Activated CD8-positive, alpha-beta memory T cell treated with anti-CD3 and anti-CD28 coated beads, Interleukin-2, amount 10 ng/mL, durations not matched to agents 7 days and 5 days (primary cell): ENCODE data around the gene SCT. TPM values are rescaled to one million over a fixed set of nuclear protein-coding genes. Genes with fewer than 3 reads are reported as not detected.

Experiments
- ATAC-seq: fragments of 150-1000 bp; cut with Tn5 transposase; one replicate; pipeline ENCODE4 v1.10.0; 2021; ENCODE audit warnings: moderate library complexity
- CTCF ChIA-PET: fragments of 350-600 bp; sonication (Branson Sonifier 250); formaldehyde crosslinking; loops from one replicate; lab custom pipeline; 2021; ENCODE audit warnings: antibody characterized with exemption; lab: Charles Lee
- DNase-seq: peaks from one replicate; pipeline ENCODE4 v3.0.0-alpha.2; 2020
- H3K27ac Mint-ChIP-seq: one replicate; pipeline ENCODE4 v1.8.0; 2021; ENCODE audit warnings: mild to moderate bottlenecking, mixed read lengths
- H3K27me3 Mint-ChIP-seq: one replicate; pipeline ENCODE4 v1.8.0; 2021; ENCODE audit warnings: mixed read lengths
- H3K36me3 Mint-ChIP-seq: one replicate; pipeline ENCODE4 v1.8.0; 2021; ENCODE audit warnings: mild to moderate bottlenecking, mixed read lengths
- H3K4me1 Mint-ChIP-seq: one replicate; pipeline ENCODE4 v1.8.0; 2021; ENCODE audit warnings: mixed read lengths
- H3K4me3 Mint-ChIP-seq: one replicate; pipeline ENCODE4 v1.8.0; 2021; ENCODE audit warnings: mild to moderate bottlenecking, moderate library complexity, mixed read lengths
- H3K9me3 Mint-ChIP-seq: one replicate; pipeline ENCODE4 v1.8.0; 2022; ENCODE audit warnings: low read depth, mixed read lengths
- total RNA-seq, 2 experiments: library from RNA; stranded (reverse); gene quantifications; one replicate each; pipeline ENCODE4 v1.2.3, GENCODE V29; 2021

SCT gene
- total RNA-seq, 2 experiments from 2014 or later, result not detected

DNA sequence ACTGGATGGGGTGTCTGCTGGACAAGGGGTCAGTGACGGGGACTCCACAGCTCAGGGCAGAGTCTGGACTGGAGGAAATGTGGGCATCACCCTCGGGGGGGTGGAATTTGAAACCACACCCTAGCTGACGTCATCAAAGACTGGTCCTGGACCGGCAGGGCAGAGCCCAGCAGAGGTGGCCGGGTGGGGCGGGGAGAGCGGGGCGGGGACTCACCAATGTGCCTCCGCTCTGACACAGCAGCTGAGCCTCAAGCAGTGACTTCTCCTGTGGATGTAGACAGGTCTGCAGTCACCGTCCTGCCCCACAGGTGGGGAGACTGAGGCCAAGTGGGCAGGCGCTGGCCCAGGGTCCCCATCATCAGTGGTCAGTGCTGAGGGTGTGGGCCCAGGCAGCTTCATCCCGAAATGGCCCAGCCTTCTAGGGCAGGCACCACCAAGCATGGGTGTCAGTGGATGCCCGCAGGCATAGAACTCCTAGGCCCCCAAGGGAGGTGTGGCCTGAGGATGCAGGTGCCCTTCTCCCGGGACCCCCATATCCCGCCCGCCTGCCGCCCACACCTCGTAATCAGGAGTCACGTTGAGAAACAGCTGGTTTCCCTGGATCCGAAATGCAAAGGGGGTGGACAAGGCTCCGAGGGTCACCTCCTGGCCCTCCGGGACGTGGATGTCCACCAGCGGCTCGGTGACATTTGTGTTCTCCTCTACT lies 2.8 kb downstream of the SCT start:
- peaks cover 14% of the 10 kb centered on the region for H3K4me1 Mint-ChIP-seq
- no peak overlapping the region for H3K4me3 Mint-ChIP-seq
- no peaks in the 10 kb centered on the region for H3K9me3 Mint-ChIP-seq
- no peak overlapping the region for H3K27ac Mint-ChIP-seq
- ATAC-seq, result no peak
- DNase-seq, result no peak
- peaks cover 22% of the 10 kb centered on the region for H3K27me3 Mint-ChIP-seq
- CTCF ChIA-PET, result no interaction called here
- peaks cover 4% of the 10 kb centered on the region for H3K36me3 Mint-ChIP-seq

DNA sequence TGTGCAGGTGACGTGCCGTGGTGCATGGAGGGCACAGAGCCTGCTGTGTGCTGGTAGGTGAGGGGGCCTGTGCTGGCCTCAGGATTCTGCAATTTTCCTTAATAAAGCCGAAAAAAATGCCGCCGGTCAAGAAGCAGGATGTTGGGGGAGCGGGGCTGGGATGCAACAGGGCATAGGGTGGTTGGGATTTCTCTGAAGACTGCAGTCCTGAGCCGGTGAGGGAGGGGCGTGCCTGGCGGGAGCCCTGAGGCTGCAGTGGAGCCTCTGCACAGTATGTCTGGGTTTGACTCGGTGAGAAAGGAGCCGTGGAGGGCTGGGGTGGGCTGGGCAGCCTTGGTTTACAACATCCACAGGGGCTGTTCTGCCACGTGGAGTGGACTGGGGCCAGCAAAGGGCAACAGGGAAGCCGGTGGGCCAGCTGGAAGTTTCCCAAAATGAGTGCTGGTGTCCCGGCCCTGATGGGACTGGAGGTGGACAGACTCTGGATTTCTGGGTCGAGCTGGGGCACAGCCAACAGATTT lies 3.6 kb downstream of the SCT start:
- Mint-ChIP-seq H3K4me3 (no peak overlapping the region), H3K9me3 (no peaks in the 10 kb centered on the region), H3K4me1 (peaks cover 8% of the 10 kb centered on the region), H3K27me3 (peaks cover 16% of the 10 kb centered on the region), H3K27ac (no peak overlapping the region), H3K36me3 (peaks cover 3% of the 10 kb centered on the region)
- ATAC-seq (no peak), DNase-seq (no peak)
- CTCF ChIA-PET, result no interaction called here

DNA sequence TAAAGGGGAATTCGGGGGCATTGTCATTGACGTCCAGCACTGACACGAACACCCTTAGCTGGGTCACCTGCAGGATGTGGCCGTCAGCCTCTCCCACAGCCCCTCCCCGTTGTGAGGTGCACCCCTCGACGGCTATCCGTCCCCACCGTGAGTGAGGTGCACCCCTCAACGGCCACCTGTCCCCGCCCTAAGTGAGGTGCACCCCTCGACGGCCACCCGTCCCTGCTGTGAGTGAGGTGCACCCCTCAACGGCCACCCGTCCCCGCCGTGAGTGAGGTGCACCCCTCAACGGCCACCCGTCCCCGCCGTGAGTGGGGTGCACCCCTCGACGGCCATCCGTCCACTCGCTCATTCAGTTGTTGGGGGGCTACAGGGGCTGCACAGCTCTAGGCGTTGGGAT lies 5.1 kb downstream of the SCT start:
- Mint-ChIP-seq H3K27me3 (peaks cover 5% of the 10 kb centered on the region), H3K27ac (no peak overlapping the region), H3K9me3 (no peaks in the 10 kb centered on the region), H3K4me1 (no peaks in the 10 kb centered on the region), H3K4me3 (no peak overlapping the region), H3K36me3 (no peaks in the 10 kb centered on the region)
- DNase-seq, result no peak
- CTCF ChIA-PET, result no interaction called here
- ATAC-seq, result no peak

GRCh38 chr11:620935-621814 lies 5.8 kb downstream of the SCT start:
- no peak overlapping the region for H3K27ac Mint-ChIP-seq

DNA sequence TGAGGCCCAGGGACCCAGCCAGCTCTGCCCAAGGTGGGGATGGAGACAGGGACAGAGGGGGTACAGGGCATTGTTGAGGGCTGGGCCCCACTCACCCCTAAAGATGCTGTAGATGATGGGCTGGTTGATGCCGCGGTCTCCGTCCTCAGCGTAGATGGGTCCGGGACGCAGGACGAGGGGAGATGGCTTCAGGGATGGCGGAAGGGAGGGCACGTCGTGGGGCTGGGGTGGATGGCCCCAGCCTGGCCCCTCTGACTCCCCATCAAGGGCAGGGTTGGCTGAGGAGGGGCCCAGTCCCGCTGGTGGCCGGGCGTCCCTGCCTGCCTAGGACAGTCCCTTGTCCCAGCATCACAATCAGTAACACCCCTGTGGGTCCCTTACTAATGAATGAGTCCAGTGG lies 6.8 kb downstream of the SCT start:
- H3K27ac Mint-ChIP-seq, result no peak overlapping the region
- peaks cover 5% of the 10 kb centered on the region for H3K4me1 Mint-ChIP-seq
- H3K27me3 Mint-ChIP-seq, result no peaks in the 10 kb centered on the region
- no peak for ATAC-seq
- CTCF ChIA-PET, result no interaction called here
- peaks cover 3% of the 10 kb centered on the region for H3K36me3 Mint-ChIP-seq
- DNase-seq, result no peak
- no peak overlapping the region for H3K4me3 Mint-ChIP-seq
- no peaks in the 10 kb centered on the region for H3K9me3 Mint-ChIP-seq

More at GRCh38 chr11:620935-621814, 5.8 kb downstream of the SCT start:
- DNase-seq (no peak), ATAC-seq (no peak)
- H3K36me3 Mint-ChIP-seq, result no peaks in the 10 kb centered on the region
- no peak overlapping the region for H3K4me3 Mint-ChIP-seq
- CTCF ChIA-PET, result no interaction called here
- H3K27me3 Mint-ChIP-seq, result peaks cover 3% of the 10 kb centered on the region
- H3K4me1 Mint-ChIP-seq, result peaks cover 3% of the 10 kb centered on the region
- H3K9me3 Mint-ChIP-seq, result no peaks in the 10 kb centered on the region

DNA sequence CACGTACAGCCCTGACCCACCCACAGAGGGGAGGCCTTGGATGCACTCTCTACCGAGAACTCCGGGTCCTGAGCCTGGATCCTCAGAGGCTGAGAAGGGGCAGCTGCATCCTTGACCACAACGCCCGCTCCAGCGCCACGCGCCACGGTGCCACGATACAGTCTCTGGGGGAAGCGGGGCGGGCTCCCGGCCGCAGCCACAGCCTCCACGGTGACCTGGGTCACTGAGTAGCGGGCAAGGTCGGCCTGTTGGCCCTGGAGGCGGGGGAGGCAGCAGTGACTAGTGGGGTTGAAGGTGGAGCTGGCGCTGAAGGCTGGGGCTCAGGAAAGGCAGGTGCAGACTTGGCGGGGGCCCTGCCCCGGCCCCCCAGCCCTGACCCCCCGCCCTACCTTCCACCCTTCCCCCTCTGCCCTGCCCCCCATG lies 7.3 kb downstream of the SCT start:
- H3K27ac Mint-ChIP-seq, result no peak overlapping the region
- CTCF ChIA-PET, result no interaction called here
- H3K9me3 Mint-ChIP-seq, result no peaks in the 10 kb centered on the region
- peaks cover 6% of the 10 kb centered on the region for H3K36me3 Mint-ChIP-seq
- H3K4me3 Mint-ChIP-seq, result no peak overlapping the region
- no peak for ATAC-seq
- no peak for DNase-seq
- H3K4me1 Mint-ChIP-seq, result peaks cover 5% of the 10 kb centered on the region
- H3K27me3 Mint-ChIP-seq, result no peaks in the 10 kb centered on the region

DNA sequence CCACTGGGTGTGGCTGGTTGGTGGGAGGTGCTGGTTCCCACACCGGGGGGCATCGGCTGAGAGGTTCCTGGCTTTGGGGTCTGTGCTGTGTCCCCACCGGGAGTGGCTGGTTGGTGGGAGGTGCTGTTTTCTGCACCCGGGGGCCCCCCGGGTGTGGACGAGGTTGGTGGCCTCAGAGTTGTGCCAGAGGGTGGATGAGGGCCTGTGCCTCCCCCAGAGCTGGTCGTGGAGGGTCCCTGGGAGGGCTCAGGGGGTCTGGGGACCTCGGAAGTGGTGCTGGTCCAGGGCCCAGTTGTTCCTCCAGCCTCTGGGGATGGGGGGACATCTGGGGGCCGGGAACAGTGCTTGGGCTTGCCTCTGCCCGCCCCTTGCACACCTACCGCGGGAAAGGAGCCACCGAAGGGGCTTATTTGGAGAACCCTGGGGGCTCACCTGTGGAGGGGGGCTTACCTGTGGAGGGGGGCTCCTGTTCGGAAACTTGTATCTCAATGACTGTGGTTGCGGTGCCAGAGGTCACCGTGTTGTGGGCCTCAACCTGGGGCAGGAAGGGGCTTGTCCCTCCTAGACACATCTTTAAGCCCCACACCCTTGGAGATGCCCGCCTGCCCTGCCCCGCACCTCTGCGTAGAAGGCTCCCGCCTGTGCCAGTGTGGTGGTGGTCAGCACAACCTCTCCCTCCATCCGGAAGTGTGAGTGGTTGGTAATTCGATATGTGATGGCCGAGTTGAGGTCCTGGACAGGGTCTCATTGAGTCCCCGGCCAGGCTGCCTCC lies 7.9 kb downstream of the SCT start:
- H3K27ac Mint-ChIP-seq, result no peak overlapping the region
- peaks cover 12% of the 10 kb centered on the region for H3K36me3 Mint-ChIP-seq
- DNase-seq (no peak), ATAC-seq (no peak)
- no peak overlapping the region for H3K4me3 Mint-ChIP-seq
- peaks cover 9% of the 10 kb centered on the region for H3K4me1 Mint-ChIP-seq
- no peaks in the 10 kb centered on the region for H3K27me3 Mint-ChIP-seq
- CTCF ChIA-PET, result no interaction called here
- no peaks in the 10 kb centered on the region for H3K9me3 Mint-ChIP-seq

DNA sequence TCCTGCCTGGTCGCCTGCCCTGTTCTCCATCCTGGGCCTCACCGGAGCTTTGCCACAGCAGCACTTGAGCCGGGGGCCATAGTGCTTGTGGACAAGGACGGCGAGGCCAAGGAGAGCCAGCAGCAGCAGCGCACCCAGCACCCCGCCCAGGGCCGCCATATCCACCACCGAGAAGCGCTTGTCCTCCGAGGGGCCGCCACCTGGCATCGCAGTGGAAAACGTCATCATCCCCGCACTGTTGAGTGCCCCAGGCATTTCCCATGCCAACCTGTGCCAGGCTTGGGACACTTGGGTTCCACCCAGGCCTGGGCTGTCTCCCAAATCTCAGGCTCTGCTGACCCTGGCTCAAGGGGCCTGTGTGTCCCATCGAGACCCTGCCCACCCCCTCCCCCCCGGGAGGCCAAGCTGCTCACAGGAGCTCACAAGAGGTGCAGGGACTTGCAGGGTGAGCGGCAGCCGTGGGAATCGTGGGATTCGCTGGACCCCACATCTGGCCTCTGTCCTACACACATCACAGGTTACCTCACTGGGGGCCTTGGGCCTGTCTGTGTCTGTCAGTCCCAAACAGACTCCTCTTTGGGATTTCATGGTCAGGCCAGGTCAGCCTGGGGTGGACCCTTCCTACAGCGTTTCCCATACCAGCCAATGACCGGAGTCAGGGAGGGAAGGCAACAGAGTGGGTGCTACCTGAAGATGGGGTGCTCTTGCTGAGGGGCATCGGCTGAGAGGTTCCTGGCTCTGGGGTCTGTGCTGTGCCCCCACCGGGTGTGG lies 8.9 kb downstream of the SCT start:
- no peak overlapping the region for H3K27ac Mint-ChIP-seq
- no peaks in the 10 kb centered on the region for H3K9me3 Mint-ChIP-seq
- peaks cover 11% of the 10 kb centered on the region for H3K4me1 Mint-ChIP-seq
- H3K4me3 Mint-ChIP-seq, result no peak overlapping the region
- ATAC-seq (no peak), DNase-seq (no peak)
- no peaks in the 10 kb centered on the region for H3K27me3 Mint-ChIP-seq
- CTCF ChIA-PET, result no interaction called here
- H3K36me3 Mint-ChIP-seq, result peaks cover 19% of the 10 kb centered on the region

GRCh38 chr11:617199-617911 lies 9.6 kb downstream of the SCT start:
- Mint-ChIP-seq H3K27ac (peak overlapping the region; percentile 99), H3K4me1 (peaks cover 14% of the 10 kb centered on the region), H3K27me3 (no peaks in the 10 kb centered on the region), H3K36me3 (peaks cover 21% of the 10 kb centered on the region), H3K9me3 (no peaks in the 10 kb centered on the region), H3K4me3 (no peak overlapping the region)
- CTCF ChIA-PET, result no interaction called here
- DNase-seq, result no peak
- ATAC-seq, result no peak

GRCh38 chr11:616320-617198 lies 10.4 kb downstream of the SCT start:
- Mint-ChIP-seq H3K27ac (peak overlapping the region; percentile 99), H3K4me3 (peak overlapping the region; percentile 98), H3K36me3 (peaks cover 27% of the 10 kb centered on the region), H3K4me1 (peaks cover 16% of the 10 kb centered on the region), H3K27me3 (no peaks in the 10 kb centered on the region), H3K9me3 (no peaks in the 10 kb centered on the region)
- CTCF ChIA-PET, result interaction anchor here (1.1 to 1.5 kb wide), 3 partner anchors 62 to 107 kb away, joined by 3 to 9 read pairs (median 5); no protein-coding TSS in a partner anchor
- no peak for ATAC-seq
- DNase-seq, result no peak

- no peaks in the 10 kb centered on the region for H3K9me3 Mint-ChIP-seq
- ATAC-seq (peak; percentile 83), DNase-seq (peak; percentile 96)
- peaks cover 18% of the 10 kb centered on the region for H3K4me1 Mint-ChIP-seq
- peak within 1 kb of the TSS; percentile 98 for H3K4me3 Mint-ChIP-seq
- no peaks in the 10 kb centered on the region for H3K27me3 Mint-ChIP-seq
- peaks cover 35% of the 10 kb centered on the region for H3K36me3 Mint-ChIP-seq
- H3K27ac Mint-ChIP-seq, result peak within 1 kb of the TSS; percentile 99
- CTCF ChIA-PET, result interaction anchor here (1.1 to 1.5 kb wide), 3 partner anchors 61 to 108 kb away, joined by 3 to 9 read pairs (median 5); no protein-coding TSS in a partner anchor
Measured at GRCh38 chr11:615504-616319, 11.3 kb downstream of the SCT start, which contains the start of gene IRF7. Gene IRF7 (minus strand): TSS chr11:615950. CDS start chr11:615364, 586 bp downstream.
